BLaER1 (cell line): Measurements from ENCODE around the gene BPTF.
"Not testable (repeated sequence)": the region's sequence is repeated elsewhere in the genome, so short reads cannot be mapped to it uniquely, and the experiment has no call there.

Source experiments
- H3K27ac ChIP-seq: shearing (Covaris generic); formaldehyde crosslinking; 2 replicates; pipeline ENCODE4 v1.8.1; 2022
- H3K27me3 ChIP-seq: shearing (Covaris generic); formaldehyde crosslinking; 2 replicates; pipeline ENCODE4 v1.8.1; 2022
- H3K36me3 ChIP-seq: shearing (Covaris generic); formaldehyde crosslinking; 2 replicates; pipeline ENCODE4 v1.8.1; 2022
- H3K4me1 ChIP-seq: shearing (Covaris generic); formaldehyde crosslinking; 2 replicates; pipeline ENCODE4 v1.8.1; 2022
- H3K4me2 ChIP-seq: shearing (Covaris generic); formaldehyde crosslinking; 2 replicates; pipeline ENCODE4 v1.8.1; 2022
- H3K4me3 ChIP-seq: shearing (Covaris generic); formaldehyde crosslinking; 2 replicates; pipeline ENCODE4 v1.8.1; 2022
- H3K9ac ChIP-seq: shearing (Covaris generic); formaldehyde crosslinking; 2 replicates; pipeline ENCODE4 v1.8.1; 2022
- H3K9me3 ChIP-seq: shearing (Covaris generic); formaldehyde crosslinking; 2 replicates; pipeline ENCODE4 v1.8.1; 2022
- H4K20me1 ChIP-seq: shearing (Covaris generic); formaldehyde crosslinking; 2 replicates; pipeline ENCODE4 v1.8.1; 2022
- Cebpa-rat ChIP-seq: shearing (Covaris generic); IDR thresholded peaks from 2 replicates; pipeline ENCODE4 v1.8.1; 2022

BPTF gene

DNA sequence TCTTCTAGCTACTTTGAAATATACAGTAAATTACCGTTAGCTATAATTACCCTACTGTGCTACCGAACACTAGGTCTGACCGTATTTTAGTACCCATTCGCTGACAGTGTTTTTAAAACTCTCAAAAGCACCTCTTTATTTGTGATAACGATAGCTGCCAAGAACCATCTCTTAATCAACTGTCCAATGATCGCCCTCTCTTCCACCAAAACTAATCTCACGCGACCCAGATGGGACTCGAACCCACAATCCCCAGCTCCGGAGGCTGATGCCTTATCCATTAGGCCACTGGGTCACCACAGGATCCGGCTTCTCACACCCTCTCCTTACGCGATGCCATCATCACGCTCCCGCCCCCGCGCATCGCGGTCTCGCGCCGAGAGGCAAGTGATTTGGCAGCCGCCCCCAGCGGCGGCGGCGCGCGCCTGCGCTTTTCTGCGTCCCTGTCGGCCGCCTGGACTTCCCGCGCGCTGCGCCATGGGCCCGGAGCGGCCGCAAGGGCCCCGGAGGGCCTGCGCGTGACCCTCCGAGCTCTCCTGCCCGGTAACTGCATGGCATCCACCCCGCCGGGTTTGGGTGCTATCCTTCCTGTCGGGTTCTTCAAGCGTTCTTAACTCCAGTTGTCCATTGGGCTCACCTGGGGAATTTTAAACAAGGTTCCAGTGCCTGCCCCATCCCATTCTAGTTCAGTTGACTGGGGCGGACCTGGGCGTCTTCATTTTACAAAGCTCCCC, 194.5 kb downstream of the BPTF start:
- no peak for TF ChIP-seq Cebpa-rat
- H3K27ac ChIP-seq: peak overlapping the region; percentile 76
- H3K36me3 ChIP-seq: no peaks in the 10 kb centered on the region

DNA sequence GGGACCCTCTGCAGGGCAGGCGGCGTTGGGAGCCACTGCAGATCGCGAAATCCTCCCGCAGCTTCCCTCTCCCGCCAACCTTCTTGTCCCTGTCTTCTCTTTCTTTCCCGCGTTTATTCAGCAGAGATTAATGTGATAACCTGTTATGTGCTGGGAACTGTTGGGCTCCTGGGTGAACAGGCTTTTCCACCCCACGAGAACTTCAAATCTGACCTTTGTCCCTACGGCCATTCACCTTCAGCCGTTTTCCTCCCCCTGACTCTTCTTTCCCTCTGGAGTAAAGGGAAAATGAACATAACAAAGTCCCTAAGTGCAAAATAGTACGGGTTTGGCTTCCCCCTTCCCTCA, 195.1 kb downstream of the BPTF start:
- Histone ChIP-seq H3K27me3 (no peaks in the 10 kb centered on the region), H3K4me1 (peaks cover 15% of the 10 kb centered on the region), H3K36me3 (no peaks in the 10 kb centered on the region), H3K4me3 (peak overlapping the region; percentile 70), H3K4me2 (peak overlapping the region; percentile 81), H3K27ac (peak overlapping the region; percentile 76), H3K9ac (peak overlapping the region; percentile 77), H3K9me3 (no peaks in the 10 kb centered on the region), H4K20me1 (no peaks in the 10 kb centered on the region)
- no peak for TF ChIP-seq Cebpa-rat

More for the DNA sequence above, 194.5 kb downstream of the BPTF start:
- peak overlapping the region; percentile 81 for H3K4me2 ChIP-seq
- peaks cover 15% of the 10 kb centered on the region for H3K4me1 ChIP-seq
- H3K9me3 ChIP-seq: no peaks in the 10 kb centered on the region
- H3K9ac ChIP-seq: peak overlapping the region; percentile 77
- H4K20me1 ChIP-seq: no peaks in the 10 kb centered on the region
- H3K27me3 ChIP-seq: no peaks in the 10 kb centered on the region
- peak overlapping the region; percentile 70 for H3K4me3 ChIP-seq

DNA sequence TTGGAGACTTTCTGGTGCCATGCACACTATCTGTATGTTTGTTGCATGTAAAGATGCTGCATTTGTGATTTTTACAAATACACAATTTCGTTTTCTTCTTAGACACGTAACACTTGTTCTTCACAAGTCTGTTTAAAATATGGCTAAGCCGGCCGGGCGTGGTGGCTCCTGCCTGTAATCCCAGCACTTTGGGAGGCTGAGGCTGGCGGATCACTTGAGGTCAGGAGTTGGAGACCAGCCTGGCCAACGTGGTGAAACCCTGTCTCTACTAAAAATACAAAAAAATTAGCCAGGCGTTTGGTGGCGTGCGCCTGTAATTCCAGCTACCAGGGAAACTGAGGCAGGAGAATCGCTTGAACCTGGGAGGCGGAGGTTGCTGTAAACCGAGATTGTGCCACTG, 195.5 kb downstream of the BPTF start:
- H3K4me1 ChIP-seq: peaks cover 15% of the 10 kb centered on the region
- H3K9me3 ChIP-seq, H3K36me3 ChIP-seq, H4K20me1 ChIP-seq, H3K27me3 ChIP-seq: not testable (repeated sequence)
- peak overlapping the region; percentile 70 for H3K4me3 ChIP-seq
- H3K9ac ChIP-seq: peak overlapping the region; percentile 77
- peak overlapping the region; percentile 76; the same call in 1 of the 2 replicates for H3K27ac ChIP-seq
- peak overlapping the region; percentile 81 for H3K4me2 ChIP-seq

DNA sequence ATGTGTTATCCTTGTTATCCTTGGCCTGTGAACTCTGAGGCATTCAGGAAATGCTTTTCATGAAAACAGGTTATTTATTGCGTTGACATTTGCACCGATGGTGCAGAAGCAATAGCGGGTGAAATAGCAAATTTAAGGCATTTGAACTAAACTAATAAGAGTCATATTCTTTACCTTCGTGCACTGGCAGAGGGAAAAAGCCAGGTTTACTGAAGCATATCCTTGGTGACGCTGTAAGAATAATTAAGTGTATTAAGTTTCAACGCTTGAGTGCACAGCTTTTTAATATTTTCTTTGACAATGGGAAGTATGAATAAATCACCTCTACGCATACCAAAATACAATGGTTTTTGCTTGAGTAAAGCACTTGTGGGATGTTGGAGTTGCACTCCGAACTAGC, 196.7 kb downstream of the BPTF start:
- Histone ChIP-seq H3K27me3 (no peaks in the 10 kb centered on the region), H3K4me3 (no peak overlapping the region), H3K36me3 (no peaks in the 10 kb centered on the region), H4K20me1 (no peaks in the 10 kb centered on the region), H3K27ac (no peak overlapping the region), H3K4me2 (no peak overlapping the region), H3K9me3 (no peaks in the 10 kb centered on the region), H3K9ac (no peak overlapping the region), H3K4me1 (peaks cover 15% of the 10 kb centered on the region)
- TF ChIP-seq Cebpa-rat: no peak

DNA sequence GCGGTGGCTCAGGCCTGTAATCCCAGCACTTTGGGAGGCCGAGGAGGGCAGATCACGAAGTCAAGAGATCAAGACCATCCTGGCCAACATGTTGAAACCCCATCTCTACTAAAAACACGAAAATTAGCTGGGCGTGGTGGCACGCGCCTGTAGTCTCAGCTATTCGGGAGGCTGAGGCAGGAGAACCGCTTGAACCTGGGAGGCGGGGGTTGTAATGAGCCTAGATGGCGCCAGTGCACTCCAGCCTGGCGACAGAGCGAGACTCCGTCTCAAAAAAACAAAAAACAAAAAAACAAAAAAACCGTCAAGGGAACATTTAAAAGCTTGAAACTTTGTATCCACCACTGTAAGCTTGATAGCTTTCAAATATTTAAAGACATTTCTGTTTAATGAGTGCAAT, 197.2 kb downstream of the BPTF start:
- not testable (repeated sequence) for H3K4me2 ChIP-seq, H4K20me1 ChIP-seq, H3K9me3 ChIP-seq, H3K27me3 ChIP-seq, H3K4me3 ChIP-seq, H3K36me3 ChIP-seq, H3K27ac ChIP-seq, H3K9ac ChIP-seq
- peaks cover 15% of the 10 kb centered on the region for H3K4me1 ChIP-seq

DNA sequence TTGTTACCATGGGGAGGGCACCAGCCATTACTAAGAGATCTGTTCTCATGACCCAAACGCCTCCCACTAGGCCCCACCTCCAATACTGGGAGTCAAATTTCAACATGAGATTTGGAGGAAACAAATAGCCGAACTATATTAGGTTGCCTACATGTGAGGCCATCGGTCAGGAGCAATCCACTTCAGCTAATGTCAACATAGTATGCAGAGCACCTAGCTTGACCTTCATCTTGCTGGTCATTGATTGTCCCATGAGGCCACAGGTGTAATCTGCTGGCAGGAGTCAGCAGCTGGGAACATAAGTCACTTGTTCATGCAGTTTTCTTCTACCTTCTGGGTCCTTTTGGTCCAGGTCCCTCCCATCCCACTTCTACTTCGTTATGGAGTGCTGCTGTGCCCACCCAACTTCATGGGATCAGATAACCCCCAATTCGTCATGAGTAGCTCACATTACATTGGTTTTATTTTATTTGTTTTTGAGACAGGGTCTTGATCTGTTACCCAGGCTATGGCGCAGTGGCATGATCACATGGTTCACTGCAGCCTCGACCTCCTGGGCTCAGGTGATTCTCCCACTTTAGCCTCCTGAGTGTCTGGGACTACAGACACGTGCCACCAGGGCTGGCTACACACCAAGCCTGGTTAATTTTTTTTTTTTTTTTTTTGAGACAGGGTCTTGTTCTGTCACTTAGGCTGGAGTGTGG, 204.4 kb downstream of the BPTF start:
- no peaks in the 10 kb centered on the region for H3K36me3 ChIP-seq
- no peak for TF ChIP-seq Cebpa-rat
- no peak overlapping the region for H3K27ac ChIP-seq
- no peaks in the 10 kb centered on the region for H3K27me3 ChIP-seq
- no peaks in the 10 kb centered on the region for H3K9me3 ChIP-seq
- no peaks in the 10 kb centered on the region for H4K20me1 ChIP-seq
- no peak overlapping the region for H3K4me2 ChIP-seq
- H3K9ac ChIP-seq: no peak overlapping the region
- no peak overlapping the region for H3K4me3 ChIP-seq
- peaks cover 8% of the 10 kb centered on the region for H3K4me1 ChIP-seq
